HuH-7 (cell line): ENCODE results near the gene PRR30.
"Not testable (repeated sequence)": the region's sequence is repeated elsewhere in the genome, so short reads cannot be mapped to it uniquely, and the experiment has no call there.

Experiments used
- DNase-seq: peaks from one replicate; pipeline ENCODE4 v3.0.0; 2011; ENCODE audit warnings: low spot score

Gene PRR30

DNA sequence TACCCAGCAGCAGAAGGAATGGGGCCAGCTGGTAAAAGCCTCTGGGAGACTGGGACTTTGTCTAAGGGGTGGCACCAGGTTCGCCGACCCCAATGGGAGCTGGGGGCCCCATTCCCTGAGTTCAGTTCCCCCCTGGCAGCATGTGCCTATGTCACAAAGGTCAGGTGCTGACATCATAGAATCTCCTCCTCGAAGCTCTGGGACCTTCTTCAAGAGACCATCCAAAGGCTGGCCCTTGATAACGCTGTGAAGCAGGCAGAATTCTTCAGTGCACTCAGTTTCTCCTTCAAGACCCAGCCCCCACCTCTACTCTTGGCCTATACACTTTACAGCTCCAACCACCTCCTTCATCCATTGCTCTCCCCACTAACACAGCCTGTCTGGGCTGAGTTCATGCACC is at the start of gene PRR30:
Gene PRR30 (minus strand): TSS at position 101 of the 400 bp plus-strand sequence. CDS start 1,081 bp downstream, outside the sequence.
- DNase-seq: no peak

DNA sequence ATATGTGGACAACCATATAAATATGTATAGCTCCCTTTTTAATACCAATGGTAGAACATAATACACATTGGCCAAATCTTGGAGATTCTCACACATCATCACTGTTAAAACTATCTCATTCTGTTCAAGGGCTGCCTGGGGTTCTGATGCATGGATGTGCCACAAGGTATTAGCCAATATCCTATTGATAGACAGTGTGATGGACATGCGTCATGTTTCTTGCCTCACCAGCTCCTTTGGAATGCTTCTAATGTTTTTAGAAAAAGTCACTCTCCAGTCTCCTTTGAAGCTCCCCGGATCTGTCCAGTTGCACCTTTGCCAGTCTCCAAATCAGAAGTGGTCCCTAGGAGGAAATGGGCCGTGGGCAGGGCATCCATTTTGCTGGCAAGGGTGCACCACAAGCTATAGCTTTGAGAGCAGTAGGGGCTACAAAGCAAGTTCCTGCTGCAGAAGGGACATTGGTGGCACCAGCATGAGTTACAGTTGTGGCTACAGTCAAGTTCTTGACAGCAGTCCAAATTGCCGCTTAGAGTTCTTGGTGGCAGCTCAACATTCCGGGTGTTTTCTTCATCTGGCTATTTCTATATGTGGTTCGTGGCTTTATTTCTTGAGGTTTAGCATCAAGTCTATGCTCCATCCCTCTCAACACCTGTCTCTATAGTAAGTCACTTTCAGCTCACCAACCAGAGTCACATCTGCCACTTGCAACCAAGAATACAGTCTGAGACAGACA is 47.6 kb upstream of the PRR30 start:
- no peak for DNase-seq

DNA sequence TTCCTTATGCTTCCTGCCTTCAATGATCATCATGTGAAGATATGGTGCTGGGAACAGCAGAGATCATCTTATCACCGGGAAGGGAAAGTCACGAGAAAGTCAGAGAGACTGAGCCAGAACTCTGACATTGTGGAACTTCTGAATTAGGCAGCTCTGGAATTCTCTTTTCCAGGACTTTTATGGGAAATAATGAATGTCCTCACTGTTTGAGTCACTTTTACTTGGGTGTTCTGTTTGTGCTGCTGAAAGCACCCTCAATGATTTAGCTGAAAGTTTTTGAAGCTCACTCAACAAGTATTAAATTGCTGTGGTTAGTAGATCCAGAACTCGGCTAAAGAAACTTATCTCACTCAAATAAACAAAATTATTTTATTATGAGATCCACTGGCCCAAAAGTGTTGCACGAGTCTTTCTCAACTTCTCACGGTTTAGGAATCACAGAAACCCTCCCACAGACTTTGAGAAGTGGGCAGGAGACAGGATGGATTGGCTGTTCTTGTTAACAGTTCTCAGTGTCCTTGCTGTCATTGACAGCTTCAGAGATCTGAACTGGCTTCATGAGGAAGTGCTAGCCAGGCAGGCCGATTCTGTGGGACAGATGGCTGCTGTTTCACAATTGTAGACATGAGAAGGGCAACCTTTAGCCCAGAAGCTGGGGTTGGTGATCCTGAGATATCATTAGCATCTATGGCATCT is 46.3 kb upstream of the PRR30 start:
- DNase-seq: peak; percentile 35

DNA sequence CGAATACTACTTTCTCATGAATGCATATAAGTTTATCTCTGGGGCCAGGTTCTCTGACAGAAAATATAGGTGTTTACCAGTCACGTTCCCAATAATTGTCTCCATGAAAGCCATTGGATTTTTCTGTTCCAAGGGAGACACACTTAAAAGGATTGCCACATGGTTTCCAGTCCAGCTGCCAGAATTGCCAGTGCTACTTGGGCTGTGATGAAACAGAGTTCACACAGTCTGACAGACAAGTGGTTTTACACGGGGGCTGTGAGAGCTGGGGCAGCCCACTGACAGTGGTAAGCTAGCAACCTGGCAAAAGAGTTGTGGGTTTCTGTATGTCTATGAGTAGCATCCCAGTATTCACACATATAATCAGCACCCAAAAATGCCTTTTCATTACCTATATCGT is 44.9 kb upstream of the PRR30 start:
- no peak for DNase-seq

DNA sequence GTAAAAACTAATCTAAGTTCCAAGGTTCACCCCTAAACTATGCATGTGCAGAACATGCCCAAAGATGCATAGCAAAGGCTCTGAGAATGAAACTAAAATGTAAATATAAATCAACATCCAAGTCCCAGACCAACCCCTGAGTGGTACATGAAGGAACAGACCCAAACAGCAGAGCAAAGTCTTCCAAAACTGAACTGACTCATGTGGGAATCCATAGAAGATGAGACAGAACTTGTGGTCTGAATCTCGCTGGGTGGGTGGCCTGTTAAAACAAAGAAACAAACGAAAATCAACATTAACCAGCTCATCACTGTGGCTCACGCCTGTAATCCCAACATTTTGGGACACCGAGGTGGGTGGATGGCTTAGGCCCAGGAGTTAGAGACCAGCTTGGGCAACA is 43.1 kb upstream of the PRR30 start:
- no peak for DNase-seq

DNA sequence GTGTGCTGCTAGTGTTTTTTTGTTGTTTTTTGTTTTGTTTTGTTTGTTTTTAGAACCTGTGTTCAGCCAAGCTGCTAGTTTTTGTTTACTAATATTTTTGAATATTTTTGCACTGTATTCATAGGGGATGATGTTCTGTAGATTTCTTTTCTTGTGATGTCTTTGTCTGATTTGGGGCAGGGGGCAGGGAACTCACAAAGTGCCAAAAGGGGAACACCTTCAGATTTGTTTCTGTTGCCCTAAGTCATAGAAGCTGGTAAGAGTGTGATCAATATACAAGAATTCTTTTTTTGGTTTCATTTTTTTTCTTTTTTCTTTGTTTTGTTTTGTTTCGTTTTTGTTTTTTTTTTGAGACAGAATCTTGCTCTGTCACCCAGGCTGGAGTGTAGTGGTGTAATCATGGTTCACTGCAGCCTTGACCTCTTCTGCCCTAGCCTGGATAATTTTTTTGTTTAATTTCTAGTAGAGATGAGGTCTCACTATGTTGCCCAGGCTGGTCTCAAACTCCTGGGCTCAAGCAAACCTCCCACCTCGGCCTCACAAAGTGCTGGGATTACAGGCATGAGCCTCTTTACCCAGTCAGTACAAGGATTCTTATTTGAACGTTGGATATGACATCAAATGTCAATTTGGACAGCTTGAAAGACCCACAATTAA is 40.3 kb upstream of the PRR30 start:
- DNase-seq: no peak

DNA sequence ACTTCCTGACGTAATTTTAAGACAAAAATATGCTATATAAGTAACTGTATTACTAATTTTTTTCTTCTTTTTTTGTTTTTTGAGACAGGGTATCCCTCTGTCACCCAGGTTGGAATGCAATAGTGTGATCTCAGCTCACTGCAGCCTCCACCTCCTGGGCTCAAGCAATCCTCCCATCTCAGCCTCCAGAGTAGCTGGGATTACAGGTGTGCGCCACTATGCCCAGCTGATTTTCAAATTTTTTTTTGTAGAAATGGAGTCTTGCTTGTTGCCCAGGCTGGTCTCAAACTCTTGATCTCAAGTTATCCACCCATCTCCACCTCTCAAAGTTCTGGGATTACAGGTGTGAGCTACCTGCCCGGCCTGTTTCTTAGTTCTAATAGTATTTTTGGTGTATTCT is 39.3 kb upstream of the PRR30 start:
- DNase-seq: no peak

DNA sequence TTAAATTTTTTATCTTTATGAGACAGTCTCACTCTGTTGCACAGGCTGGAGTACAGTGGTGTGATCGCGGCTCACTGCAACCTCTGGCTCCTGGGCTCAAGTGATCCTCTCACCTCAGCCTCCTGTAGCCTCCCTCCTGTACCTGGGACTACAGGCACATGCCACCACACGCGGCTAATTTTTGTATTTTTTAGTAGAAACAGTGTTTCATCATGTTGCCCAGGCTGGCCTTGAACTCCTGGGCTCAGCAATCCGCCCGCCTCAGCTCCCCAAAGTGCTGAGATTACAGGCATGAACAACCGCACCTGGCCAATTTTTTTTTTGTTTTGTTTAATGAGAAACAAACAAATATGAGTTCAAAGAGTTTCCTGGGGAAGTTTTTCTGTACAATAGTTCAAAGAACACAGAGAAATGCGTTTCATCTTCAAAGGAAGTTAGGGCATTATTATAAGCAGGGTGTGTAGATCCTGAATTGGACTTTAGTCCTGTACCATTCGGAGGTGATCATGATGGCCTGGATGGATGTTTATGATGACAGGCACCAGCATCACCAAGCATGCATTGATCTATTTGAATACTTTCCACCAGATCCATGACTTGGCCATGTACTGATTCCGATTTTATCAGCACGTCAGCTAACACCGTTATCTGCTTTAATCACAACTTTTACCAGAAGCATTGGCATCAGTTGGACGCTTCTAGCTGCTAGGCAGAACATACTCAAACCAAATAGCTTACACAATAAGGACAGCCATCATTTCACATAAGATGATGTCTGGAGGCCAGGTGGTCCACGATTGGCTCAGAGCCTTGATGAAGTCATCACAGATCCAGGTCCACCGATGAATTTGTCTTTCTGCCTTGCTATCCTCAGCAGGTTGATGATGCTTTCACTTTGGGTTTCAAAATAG is 38.5 kb upstream of the PRR30 start:
- no peak for DNase-seq

DNA sequence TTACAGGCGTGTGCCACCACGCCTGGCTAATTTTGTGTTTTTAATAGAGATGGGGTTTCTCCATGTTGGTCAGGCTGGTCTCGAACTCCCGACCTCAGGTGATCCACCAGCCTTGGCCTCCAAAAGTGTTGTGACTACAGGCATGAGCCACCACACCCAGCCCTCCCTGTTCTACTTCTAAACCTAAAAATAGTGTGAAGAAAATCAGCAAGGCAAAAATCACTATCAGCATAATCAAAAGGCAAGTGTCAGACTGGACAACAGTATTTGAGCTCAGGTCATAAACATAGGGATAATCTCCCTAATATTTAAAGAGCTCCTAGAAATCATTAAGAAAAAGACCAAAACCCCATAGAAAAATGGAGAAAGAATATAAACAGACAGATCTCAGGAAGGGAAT is 36.6 kb upstream of the PRR30 start:
- not testable (repeated sequence) for DNase-seq

DNA sequence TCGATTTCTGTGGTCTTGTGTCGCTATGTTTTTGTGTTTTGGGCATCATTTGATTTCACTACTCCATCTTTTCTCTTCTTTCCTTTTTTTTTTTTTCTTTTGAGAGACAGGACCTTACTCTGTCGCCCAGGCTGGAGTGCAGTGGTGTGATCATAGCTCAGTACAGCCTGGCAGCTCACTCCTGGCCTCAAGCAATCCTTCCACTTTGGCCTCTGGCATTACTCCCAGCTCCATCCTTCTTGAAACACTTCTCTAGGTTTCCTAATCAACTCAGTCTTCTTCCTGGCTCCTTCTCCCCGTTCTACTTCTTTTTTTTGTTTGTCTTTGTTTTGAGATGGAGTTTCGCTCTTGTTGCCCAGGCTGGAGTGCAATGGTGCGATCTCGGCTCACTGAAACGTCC is 36.1 kb upstream of the PRR30 start:
- DNase-seq: no peak

DNA sequence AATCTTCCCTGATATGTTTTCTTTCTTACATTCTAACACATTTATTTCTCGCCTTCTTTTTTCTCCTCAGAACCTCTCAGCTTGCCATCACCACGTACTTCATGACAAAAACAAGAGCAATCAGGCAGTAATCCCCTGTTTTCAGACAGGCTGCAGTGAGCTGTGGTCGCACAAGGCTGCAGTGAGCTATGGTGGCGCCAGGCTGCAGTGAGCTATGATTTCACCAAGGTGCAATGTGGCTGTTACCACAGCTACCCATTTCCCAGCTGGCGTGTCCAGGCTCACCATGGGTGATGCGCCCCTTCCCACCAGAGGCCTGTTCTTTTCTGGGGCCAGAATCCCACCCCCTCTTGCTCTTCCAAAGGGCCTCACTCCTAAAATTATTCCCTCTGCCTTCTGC is 35.4 kb upstream of the PRR30 start:
- no peak for DNase-seq

DNA sequence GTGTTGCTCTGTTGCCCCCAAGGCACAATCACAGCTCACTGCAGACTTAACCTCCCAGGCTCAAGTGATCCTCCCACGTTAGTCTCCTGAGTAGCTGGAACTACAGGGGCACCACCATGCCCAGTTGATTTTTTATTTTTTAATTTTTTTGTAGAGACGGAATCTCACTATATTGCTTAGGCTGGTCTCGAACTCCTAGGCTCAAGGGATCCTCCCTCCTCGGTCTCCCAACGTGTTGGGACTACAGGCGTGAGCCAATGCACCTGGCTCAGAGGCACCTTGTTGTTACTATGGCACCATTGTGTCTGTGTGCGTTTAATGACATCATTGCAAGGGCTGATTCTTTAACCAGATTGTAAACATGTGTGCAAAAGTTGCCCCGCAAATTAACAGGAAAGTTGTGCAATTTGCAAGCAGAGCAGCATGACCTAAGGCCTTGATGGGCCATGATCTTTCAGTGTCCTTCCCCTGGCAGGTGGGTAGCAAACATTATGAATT is 32.2 kb upstream of the PRR30 start:
- DNase-seq: no peak

DNA sequence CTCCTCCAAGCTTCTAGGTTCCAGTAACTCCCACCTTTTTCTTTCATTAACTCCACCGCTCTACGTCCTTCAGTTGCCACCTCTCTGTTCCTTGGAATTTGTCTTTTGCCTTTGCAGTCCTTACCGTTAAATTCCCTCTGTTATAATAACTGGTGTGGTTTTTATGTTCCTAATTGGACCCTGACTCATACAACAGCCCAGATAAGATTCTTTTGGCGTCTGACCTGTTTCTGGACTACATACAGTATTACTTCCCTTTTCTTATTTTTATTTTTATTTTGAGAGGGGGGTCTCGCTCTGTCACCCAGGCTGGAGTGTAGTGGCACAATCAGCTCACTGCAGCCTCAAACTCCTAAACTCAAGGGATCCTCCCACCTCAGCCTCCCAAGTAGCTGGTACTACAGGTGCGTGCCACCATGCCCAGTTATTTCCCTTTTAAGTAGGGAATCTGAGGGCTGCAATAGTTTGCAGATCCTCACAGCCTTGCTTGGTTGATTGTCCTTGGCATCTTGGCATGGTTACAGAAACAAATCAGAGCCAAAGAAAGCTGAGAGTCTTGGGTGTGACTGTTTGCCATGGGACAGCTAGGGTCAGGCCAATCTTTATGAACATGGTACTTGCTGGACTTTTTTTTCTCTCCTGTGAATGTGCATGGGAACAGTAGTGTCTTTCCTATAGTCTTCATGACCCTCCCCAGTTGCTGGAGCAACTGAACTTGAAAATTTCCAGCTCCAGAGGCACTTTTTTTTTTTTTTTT is 31.5 kb upstream of the PRR30 start:
- DNase-seq: no peak

DNA sequence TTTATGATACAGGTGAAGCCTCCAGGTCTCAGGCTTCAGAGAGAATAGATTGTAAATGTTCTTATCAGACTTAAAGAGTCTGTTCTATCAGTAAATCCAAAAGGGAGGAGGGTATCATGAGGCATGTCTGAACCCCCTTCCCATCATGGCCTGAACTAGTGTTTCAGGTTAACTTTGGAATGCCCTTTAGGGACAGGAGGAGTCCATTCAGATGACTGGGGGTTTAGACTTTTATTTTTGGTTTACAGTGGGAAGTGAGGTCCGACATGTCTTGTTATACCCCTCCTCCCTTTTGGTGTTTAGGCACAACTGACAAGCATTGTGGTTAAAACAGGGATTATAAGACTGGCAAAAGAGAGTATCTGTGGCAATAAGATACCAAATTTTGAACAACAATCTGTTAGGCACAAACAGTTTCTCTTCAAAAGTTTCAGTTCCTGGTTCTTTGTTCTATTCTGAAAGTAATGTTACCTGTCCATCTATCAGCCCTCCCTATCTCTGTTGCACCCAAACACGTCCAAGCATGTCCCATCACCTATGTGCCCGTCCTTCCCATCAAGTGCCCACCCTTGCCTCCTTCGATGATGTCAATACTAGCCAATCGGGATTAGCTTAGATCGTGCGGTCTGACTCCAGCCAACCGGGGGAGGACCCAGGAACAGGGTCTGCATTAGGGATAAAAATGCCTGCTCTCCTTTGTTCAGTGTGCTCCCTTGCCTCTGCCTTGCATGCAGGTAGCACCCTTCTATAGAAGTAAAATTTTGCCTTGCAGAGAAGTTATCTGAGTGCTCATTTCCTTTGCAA is 26.0 kb upstream of the PRR30 start:
- no peak for DNase-seq

DNA sequence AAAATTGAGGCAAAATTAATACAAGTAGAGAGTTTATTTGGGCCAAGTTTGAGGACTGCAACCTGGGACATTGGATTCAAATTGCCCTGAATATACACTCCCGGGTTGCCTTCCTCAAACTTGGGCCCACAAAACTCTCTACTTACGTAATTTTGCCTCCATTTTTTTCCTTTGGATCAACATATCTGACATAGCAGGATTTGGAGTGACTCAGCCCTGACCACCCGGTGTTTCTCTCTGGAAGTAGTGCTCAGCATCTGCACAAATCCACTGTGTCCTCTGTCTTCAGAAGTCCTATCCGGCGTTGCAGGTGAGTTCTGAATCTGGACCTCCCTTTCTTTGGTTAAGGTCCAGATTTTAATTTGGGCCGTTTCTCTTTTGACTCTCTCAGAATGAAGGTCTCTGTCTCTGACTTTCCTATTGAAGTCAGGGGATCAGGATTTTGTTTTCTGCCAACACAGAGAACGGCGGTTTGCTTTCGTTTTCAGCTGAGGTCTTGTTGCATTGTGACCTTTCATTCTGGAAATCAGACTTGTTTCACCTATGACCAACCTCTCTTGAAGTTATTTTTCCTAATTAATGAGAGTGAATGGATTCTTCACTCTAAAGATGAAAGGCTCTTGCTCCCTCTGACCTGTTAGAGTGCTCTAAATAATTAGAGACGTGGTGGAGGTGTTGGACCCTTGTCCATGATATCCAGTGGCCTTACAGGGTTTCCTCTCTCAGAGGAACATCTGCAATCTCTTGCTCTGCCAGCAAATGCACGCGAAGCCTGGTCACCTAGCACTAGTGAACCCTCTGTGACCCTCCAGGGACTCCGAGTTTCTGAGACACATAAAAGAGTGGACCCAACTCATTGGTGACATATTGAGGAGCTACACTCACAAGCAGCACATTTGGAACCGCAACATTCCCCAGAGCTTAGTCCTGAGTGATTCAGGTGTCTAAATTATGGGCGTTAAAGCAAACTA is 23.2 kb upstream of the PRR30 start:
- no peak for DNase-seq

DNA sequence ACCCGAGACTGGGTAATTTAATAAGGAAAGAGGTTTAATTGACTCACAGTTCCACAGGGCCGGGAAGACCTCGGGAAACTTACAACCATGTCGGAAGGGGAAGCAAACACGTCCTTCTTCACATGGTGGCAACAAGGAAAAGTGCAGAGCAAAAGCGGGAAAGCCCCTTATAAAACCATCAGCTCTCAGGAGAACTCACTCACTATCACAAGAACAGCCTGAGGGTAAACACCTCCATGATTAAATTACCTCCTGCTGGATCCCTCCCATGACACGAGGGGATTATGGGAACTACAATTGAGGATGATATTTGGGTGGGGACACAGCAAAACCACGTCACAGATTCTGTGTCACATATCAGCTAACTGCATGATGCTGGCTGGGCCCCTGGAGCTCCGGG is 21.0 kb upstream of the PRR30 start:
- DNase-seq: no peak

DNA sequence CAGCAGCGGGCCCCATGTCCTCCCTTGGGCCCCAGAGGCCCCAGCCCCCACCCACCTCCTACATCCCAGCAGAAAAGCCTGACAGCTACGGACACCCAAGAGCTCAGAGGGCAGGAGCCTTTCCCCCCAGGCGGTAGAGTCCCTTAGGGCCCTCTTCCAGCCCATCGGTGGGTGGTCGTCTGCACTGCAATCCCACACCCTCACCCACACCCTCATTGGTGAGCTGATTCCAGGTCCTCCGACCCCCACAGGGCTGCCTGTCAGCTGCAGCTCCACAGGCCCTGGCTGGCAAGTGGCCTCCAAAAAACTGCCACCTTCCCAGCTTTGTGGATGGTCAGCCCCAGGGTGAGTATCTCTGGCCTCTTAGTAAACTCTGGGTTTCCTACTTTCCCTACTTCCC is 20.1 kb upstream of the PRR30 start:
- no peak for DNase-seq

DNA sequence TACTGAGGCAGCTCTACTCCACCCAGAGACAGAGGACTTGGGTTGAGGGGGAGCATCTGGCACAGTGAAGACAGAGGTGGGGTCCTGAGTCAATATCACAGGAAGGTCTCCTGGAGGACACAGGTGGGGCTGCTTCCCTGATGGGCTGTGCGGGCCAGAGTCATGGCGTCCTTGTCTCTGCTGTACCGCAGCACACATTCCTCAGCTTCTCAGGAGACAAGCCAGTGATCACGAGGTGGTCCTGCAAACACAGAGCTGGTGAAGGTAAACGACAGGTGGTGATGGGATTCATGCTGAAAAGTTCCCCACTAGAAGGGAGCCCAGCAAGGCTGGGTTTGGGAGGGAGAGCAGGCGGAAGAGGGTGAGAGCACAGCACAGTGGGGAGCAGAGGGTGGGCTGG is 19.3 kb upstream of the PRR30 start:
- DNase-seq: no peak

DNA sequence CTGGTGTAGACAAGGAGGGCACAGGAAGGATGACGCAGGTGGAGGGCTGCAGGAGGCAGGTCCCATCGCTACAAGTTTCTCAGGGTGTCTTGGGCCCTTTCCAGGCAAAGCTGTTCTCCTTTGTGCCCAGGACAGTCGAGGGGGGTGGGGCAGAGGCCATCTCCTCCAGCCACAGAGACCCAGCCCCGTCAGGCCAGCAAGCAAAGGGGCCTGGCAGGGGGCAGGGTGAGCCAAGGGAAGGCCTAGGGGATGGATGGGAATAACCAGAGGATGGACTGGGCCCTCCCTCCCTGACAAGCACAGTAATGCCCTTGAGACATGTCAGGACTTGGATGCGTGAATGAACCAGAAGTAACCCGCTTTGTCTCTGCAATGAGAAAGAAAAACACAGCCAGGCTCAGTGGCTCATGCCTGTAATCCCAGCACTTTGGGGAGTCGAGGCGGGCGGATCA is 15.9 kb upstream of the PRR30 start:
- no peak for DNase-seq
